ENCODE results near the gene CPLANE2. TPM values are rescaled to one million over a fixed set of nuclear protein-coding genes. Genes with fewer than 3 reads are reported as not detected.

The CPLANE2 gene
- total RNA-seq, 3 donors from 2014 or later (not counting 1 experiment from before 2014, with no cell fraction given), result 7.6 to 10.8 (median 8.3) TPM

- Histone ChIP-seq H3K36me3 (ENCODE audit: control insufficient read depth, insufficient read depth, low read length) (peaks cover 62% of the 10 kb centered on the region), H3K27me3 (ENCODE audit: control insufficient read depth, insufficient read depth, low read length) (no peaks in the 10 kb centered on the region), H3K9me3 (ENCODE audit: control insufficient read depth, insufficient read depth, low read length) (no peaks in the 10 kb centered on the region), H3K4me3 (ENCODE audit: low read length) (no peak overlapping the region), H3K4me1 (ENCODE audit: control insufficient read depth, insufficient read depth, low read length) (peaks cover 4% of the 10 kb centered on the region), H3K27ac (ENCODE audit: low read length) (no peak overlapping the region)
- Mint-ChIP-seq H3K4me3 (no peak overlapping the region), H3K36me3 (no peaks in the 10 kb centered on the region), H3K27ac (no peak overlapping the region), H3K9me3 (no peaks in the 10 kb centered on the region), H3K27me3 (ENCODE audit: low read depth in 2 of 2) (no peaks in the 10 kb centered on the region), H3K4me1 (peaks cover 11 to 19% of the 10 kb centered on the region in 2 donors)
- 98% methylated on average over 10 of the region's 10 CpGs for WGBS (ENCODE audit: insufficient coverage)
- TF ChIP-seq CTCF (IDR thresholded peaks at IDR 0.05), result no peak
- no peak for ATAC-seq
- intact Hi-C loops (cut with micrococcal nuclease), result no loop called here
- no peak for DNase-seq
These were observed 14.4 kb upstream of the CPLANE2 start for GRCh38 chr1:16251381-16251780.

- peaks cover 55% of the 10 kb centered on the region for H3K36me3 ChIP-seq (ENCODE audit: control insufficient read depth, insufficient read depth, low read length)
- 94% methylated on average over 14 of the region's 15 CpGs for WGBS (ENCODE audit: insufficient coverage)
- no peak overlapping the region for H3K27ac Mint-ChIP-seq
These were observed 13.7 kb upstream of the CPLANE2 start for GRCh38 chr1:16250524-16251251.

GRCh38 chr1:16249596-16250241 lies 12.7 kb upstream of the CPLANE2 start:
- TF ChIP-seq CTCF (IDR thresholded peaks at IDR 0.05), result no peak
- Histone ChIP-seq H3K9me3 (ENCODE audit: control insufficient read depth, insufficient read depth, low read length) (no peaks in the 10 kb centered on the region), H3K4me3 (ENCODE audit: low read length) (no peak overlapping the region), H3K27ac (ENCODE audit: low read length) (no peak overlapping the region), H3K4me1 (ENCODE audit: control insufficient read depth, insufficient read depth, low read length) (peaks cover 4% of the 10 kb centered on the region), H3K36me3 (ENCODE audit: control insufficient read depth, insufficient read depth, low read length) (peaks cover 47% of the 10 kb centered on the region), H3K27me3 (ENCODE audit: control insufficient read depth, insufficient read depth, low read length) (no peaks in the 10 kb centered on the region)
- no peaks in the 10 kb centered on the region for H3K36me3 Mint-ChIP-seq
- H3K27me3 Mint-ChIP-seq (ENCODE audit: low read depth in 2 of 2), result no peaks in the 10 kb centered on the region
- no peaks in the 10 kb centered on the region for H3K9me3 Mint-ChIP-seq
- DNase-seq (no peak), ATAC-seq (no peak)
- 77% methylated on average over 2 of the region's 3 CpGs for WGBS (ENCODE audit: insufficient coverage)
- intact Hi-C loops (cut with micrococcal nuclease), result no loop called here
- H3K4me3 Mint-ChIP-seq, result no peak overlapping the region
- peaks cover 11 to 17% of the 10 kb centered on the region in 2 donors for H3K4me1 Mint-ChIP-seq
- peak overlapping the region; percentile 37 to 69 for H3K27ac Mint-ChIP-seq

More at GRCh38 chr1:16250524-16251251, 13.7 kb upstream of the CPLANE2 start:
- H3K27me3 Mint-ChIP-seq (ENCODE audit: low read depth in 2 of 2), result no peaks in the 10 kb centered on the region
- Histone ChIP-seq H3K27me3 (ENCODE audit: control insufficient read depth, insufficient read depth, low read length) (no peaks in the 10 kb centered on the region), H3K4me3 (ENCODE audit: low read length) (no peak overlapping the region), H3K27ac (ENCODE audit: low read length) (no peak overlapping the region), H3K9me3 (ENCODE audit: control insufficient read depth, insufficient read depth, low read length) (no peaks in the 10 kb centered on the region), H3K4me1 (ENCODE audit: control insufficient read depth, insufficient read depth, low read length) (peaks cover 4% of the 10 kb centered on the region)
- ATAC-seq (no peak), DNase-seq (no peak)
- peaks cover 11 to 17% of the 10 kb centered on the region in 2 donors for H3K4me1 Mint-ChIP-seq
- H3K9me3 Mint-ChIP-seq, result no peaks in the 10 kb centered on the region
- H3K4me3 Mint-ChIP-seq, result no peak overlapping the region
- H3K36me3 Mint-ChIP-seq, result no peaks in the 10 kb centered on the region
- TF ChIP-seq CTCF (IDR thresholded peaks at IDR 0.05), result no peak
- intact Hi-C loops (cut with micrococcal nuclease), result no loop called here
